GM19025 (cell line): ENCODE data around the gene POM121C.
"Not testable (repeated sequence)": the region's sequence is repeated elsewhere in the genome, so short reads cannot be mapped to it uniquely, and the experiment has no call there.

ENCODE experiments used
- ATAC-seq: cut with Tn5 transposase; IDR thresholded peaks from one replicate; pipeline ENCODE4 v1.9.1; 2021; ENCODE audit warnings: mild to moderate bottlenecking, low read depth, moderate library complexity; ENCODE audit not compliant: unreplicated experiment

The POM121C gene

DNA sequence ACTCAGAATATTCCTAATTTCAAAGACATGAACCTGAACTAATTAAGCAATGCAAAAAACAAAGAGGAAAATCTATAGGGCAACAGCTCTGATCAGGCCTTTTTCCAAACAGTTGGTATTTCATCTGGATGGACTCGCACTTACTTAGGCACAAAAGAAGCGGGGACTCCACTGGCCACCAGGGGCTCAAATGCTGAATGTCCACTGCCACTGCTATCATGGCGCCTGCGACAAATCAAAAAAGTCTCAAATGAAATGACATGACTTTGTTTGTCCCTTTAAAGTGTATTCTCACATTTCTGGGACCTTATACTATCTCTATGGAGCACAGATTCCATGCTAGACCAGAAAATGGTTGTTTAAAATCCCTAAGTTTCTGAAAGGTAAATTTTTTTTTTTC is 47.1 kb downstream of the POM121C start:
- not testable (repeated sequence) for ATAC-seq

- not testable (repeated sequence) for ATAC-seq
Observed at GRCh38 chr7:75423481-75423880, 62.6 kb downstream of the POM121C start.

GRCh38 chr7:75421798-75422710 is 64.0 kb downstream of the POM121C start:
- ATAC-seq: not testable (repeated sequence)

- ATAC-seq: not testable (repeated sequence)
Observed at GRCh38 chr7:75420152-75420551, 65.9 kb downstream of the POM121C start.

GRCh38 chr7:75419693-75420092 is 66.4 kb downstream of the POM121C start:
- not testable (repeated sequence) for ATAC-seq

DNA sequence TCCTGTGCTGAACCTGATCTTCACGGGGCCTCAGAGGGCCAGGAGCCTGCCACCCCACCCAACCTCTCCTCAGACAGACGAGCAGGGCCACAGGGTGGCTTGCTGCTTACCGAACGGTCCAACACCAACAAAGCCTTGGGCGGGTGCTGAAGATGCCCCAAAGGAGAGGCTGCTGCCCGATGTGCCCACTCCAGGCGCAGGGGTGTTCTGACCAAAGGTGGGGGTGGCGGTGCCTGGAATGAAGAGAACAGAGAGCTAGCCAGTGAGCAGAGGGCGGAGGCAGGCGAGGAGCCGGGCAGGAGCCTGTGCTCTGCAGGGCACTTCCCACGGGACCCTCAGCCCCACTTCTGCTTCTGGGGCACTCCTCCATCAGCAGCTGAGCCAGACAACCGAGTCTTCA is 66.9 kb downstream of the POM121C start:
- not testable (repeated sequence) for ATAC-seq

- not testable (repeated sequence) for ATAC-seq
Observed at GRCh38 chr7:75418292-75418858, 67.7 kb downstream of the POM121C start.

- not testable (repeated sequence) for ATAC-seq
Observed at GRCh38 chr7:75416787-75417186, 69.3 kb downstream of the POM121C start.

- ATAC-seq: not testable (repeated sequence)
Observed at GRCh38 chr7:75415829-75416373, 70.2 kb downstream of the POM121C start.

- ATAC-seq: not testable (repeated sequence)
Observed at GRCh38 chr7:75415428-75415817, 70.7 kb downstream of the POM121C start.

GRCh38 chr7:75414708-75415427 is 71.2 kb downstream of the POM121C start:
- not testable (repeated sequence) for ATAC-seq

DNA sequence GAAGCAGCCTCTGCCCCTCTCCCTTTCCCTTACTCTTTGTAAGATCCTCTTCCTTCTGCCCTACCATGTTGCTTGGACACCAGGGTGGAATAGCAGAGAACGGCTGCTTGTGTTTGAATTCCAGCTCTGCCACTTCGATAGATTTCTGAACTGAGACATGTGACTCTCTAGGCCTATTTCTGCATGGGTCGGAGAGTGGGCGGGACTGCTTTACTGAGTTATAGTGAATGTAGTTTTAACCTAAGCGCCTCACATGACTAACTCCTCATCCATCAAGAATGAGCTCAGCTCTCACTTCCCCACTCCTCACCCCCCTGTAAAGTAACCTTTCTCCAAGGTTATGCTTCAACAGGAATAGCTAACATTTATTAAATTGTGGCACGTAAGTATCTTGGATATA is 71.9 kb downstream of the POM121C start:
- ATAC-seq: not testable (repeated sequence)

GRCh38 chr7:75410823-75411173 is 75.3 kb downstream of the POM121C start:
- ATAC-seq: not testable (repeated sequence)

DNA sequence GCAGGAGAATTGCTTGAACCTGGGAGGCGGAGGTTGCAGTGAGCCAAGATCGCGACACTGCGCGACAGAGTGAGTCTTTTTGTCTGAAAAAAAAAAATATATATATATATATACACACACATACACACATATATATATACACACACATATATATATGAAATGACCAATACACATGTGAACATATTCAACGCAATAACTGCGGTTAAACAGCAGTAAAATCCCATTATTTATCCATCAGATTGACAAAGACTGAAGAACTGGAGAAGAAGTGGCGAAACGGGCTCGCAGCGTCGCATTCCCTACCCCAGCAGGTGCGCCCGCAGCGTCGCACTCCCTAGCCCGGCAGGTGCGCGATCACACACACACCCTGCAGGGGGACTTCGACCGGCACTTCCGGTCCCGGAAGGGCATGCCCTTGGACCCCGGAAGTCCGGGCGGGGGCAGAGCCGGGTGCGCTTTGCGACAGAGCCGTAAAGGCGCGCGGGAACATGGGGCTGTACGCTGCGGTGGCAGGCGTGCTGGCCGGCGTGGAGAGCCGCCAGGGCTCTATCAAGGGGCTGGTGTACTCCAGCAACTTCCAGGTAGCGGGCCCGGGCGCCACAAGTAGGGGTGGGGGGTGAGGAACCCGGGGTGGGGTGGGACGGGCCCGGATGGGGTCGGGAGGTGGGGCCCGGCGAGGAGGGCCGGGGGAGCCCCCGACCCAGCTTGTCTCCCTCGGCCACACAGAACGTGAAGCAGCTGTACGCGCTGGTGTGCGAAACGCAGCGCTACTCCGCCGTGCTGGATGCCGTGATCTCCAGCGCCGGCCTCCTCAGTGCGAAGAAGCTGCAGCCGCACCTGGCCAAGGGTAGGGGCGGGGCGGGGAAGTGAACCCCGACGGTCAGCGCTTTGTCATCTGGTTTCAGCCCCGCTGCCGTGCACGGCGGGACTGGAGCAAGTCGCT is 75.9 kb downstream of the POM121C start:
- ATAC-seq: peak; percentile 85

DNA sequence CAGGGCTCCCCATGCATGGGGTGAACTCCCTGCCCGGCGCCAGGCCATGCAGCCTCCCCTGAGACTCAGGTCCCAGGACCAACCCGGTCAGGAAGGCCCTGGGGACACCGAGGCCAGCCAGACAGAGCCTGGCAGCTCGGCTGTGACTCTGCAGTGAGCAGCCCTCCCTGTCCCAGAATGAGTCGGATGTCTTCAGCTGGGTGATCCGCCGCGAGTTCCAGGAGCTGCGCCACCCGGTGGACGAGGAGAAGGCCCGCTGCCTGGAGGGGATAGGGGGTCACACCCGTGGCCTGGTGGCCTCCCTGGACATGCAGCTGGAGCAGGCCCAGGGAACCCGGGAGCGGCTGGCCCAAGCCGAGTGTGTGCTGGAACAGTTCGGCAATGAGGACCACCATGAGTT is 81.4 kb downstream of the POM121C start:
- ATAC-seq: not testable (repeated sequence)

- not testable (repeated sequence) for ATAC-seq
Observed at GRCh38 chr7:75403455-75404443, 82.3 kb downstream of the POM121C start.

DNA sequence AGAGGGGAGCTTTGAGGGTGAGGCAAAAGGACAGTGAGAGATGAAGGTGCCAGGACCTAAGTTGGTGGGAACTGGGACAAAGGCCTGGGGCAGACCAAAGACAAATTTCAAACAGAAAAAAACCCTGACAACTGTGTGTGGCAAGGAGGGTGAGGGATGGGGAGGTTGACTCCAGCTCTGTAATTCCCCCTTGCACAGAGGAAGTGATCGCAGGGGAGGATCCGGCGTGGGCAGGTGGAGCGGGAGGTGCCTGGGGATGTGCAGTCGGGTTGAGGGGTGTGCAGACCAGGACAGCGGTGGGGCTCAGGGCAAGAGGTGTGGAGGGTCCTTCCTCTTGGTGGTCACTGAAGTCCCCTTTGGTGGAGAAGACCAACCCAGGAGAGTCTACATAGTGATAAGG is 85.5 kb downstream of the POM121C start:
- ATAC-seq: not testable (repeated sequence)
